K562 (cell line): Measurements from ENCODE around the gene SAMD8. TPM values are rescaled to one million over a fixed set of nuclear protein-coding genes. Genes with fewer than 3 reads are reported as not detected.

Source experiments
- ATF1 ChIP-seq, 2 experiments: fragments of 450-650 bp in 1 of 2; IDR thresholded peaks; 2 replicates each; pipeline ENCODE4 v1.6.1; 2016; ENCODE audit warnings: missing compliant biosample characterization in 1 of 2, missing genetic modification characterization in 1 of 2
- EGR1 ChIP-seq: fragments of 450-650 bp; conservative IDR thresholded peaks from 2 replicates; pipeline ENCODE4 v1.6.1; 2017; ENCODE audit warnings: mild to moderate bottlenecking
- PTRF ChIP-seq: fragments of 450-650 bp; IDR thresholded peaks from 2 replicates; pipeline ENCODE4 v1.6.1; 2016; ENCODE audit warnings: mild to moderate bottlenecking, missing genetic modification characterization, missing compliant biosample characterization
- ZNF121 ChIP-seq: sonication (generic); formaldehyde crosslinking; conservative IDR thresholded peaks from 2 replicates; pipeline ENCODE4 v1.8.0; 2022; ENCODE audit warnings: missing genetic modification reagents
- ZNF263 ChIP-seq: sonication (generic); formaldehyde crosslinking; IDR thresholded peaks from 2 replicates; pipeline ENCODE4 v1.8.0; 2022; ENCODE audit warnings: mild to moderate bottlenecking, missing genetic modification reagents, borderline replicate concordance
- polyA plus RNA-seq, 8 experiments: library from polyadenylated mRNA; depleted of rRNA in 4 of 8; stranded (reverse) in 5 of 8; unstranded in 3 of 8; fragments of >200 nt; fragmentation: Nextera tagmentation in 2 of 8; fragmentation: Illumina TruSeq in 1 of 8; extraction: Ambion mirVana in 2 of 8; extraction: Trizol in 1 of 8; gene quantifications; 2 replicates each; pipeline versions ENCODE4 v1.2.1 to v1.2.3, GENCODE V29; 2011 to 2014; ENCODE audit warnings: inconsistent platforms in 1 of 8, missing spikeins in 1 of 8
- total RNA-seq, 7 experiments: library from RNA; depleted of rRNA in 6 of 7; stranded (reverse); fragments of >200 nt in 6 of 7; fragmentation: Illumina TruSeq in 2 of 7; extraction: Trizol in 2 of 7; gene quantifications; 2 replicates each; pipeline versions ENCODE4 v1.2.1 to v1.2.3, GENCODE V29; 2011 to 2021; ENCODE audit warnings: low replicate concordance in 1 of 7
- TF ChIP-seq, protein P1 (sequence below): sonication (generic); formaldehyde crosslinking; IDR thresholded peaks from 2 replicates; pipeline ENCODE4 v1.4.0; 2020; ENCODE audit warnings: mild to moderate bottlenecking, missing genetic modification reagents
- TF ChIP-seq, protein P2 (sequence below), 2 experiments: fragments of 450-650 bp; IDR thresholded peaks; 2 replicates each; pipeline ENCODE4 v1.6.1; 2018; ENCODE audit warnings: mild to moderate bottlenecking in 2 of 2, low read depth in 1 of 2; ENCODE audit not compliant: partially characterized antibody in 2 of 2
- TF ChIP-seq, protein P3 (sequence below), 2 experiments: fragments of 450-650 bp; IDR thresholded peaks; 2 replicates each; pipeline ENCODE4 v1.6.1; 2016
- TF ChIP-seq, protein P4 (sequence below), 2 experiments: fragments of 450-650 bp; formaldehyde crosslinking in 1 of 2; IDR thresholded peaks; 2 replicates each; pipeline versions ENCODE4 v1.4.0 to v1.6.1; 2014 to 2020; ENCODE audit warnings: mild to moderate bottlenecking in 2 of 2, borderline replicate concordance in 1 of 2, low read depth in 1 of 2

Gene SAMD8
- total and polyA plus RNA-seq, 9 of the 15 experiments (the other 6 are each of a cell fraction or from before 2014, with no cell fraction given) = 2.7 to 16.1 (median 6.2) TPM

DNA sequence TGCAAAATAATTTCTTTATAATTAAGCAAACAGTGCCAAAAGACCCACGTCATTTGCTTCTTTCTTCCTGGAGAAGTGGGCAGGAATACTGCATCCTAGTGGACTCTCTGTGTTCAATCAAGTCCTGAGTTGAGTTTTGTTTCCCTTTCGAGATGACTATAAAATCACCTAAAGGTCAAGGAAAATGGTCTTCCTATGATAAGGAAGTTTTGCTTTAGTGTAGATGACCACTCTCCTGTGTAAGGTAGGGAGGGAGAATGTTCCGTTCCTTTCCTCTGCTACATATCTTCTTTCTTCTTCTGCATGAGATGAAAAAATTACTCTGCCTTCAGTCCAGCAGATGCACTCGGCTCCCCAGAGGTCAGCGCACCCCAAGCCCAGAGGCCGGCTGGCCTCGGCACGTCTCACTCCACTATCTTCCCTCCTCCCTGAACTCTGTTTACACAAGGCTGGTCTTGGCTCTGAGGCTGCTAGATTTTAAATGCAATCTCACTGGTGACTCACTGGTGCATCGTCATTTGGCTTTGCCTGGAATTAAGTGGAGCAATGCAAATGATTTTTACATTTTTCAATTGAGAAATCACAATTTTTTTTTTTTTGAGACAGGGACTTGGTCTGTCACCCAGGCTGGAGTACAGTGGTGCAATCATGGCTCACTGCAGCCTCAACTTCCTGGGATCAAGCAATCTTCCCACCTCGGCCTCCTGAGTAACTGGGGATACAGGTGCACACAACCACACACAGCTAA lies 80.5 kb downstream of the SAMD8 start (continued):
- TF ChIP-seq, protein P1, sequence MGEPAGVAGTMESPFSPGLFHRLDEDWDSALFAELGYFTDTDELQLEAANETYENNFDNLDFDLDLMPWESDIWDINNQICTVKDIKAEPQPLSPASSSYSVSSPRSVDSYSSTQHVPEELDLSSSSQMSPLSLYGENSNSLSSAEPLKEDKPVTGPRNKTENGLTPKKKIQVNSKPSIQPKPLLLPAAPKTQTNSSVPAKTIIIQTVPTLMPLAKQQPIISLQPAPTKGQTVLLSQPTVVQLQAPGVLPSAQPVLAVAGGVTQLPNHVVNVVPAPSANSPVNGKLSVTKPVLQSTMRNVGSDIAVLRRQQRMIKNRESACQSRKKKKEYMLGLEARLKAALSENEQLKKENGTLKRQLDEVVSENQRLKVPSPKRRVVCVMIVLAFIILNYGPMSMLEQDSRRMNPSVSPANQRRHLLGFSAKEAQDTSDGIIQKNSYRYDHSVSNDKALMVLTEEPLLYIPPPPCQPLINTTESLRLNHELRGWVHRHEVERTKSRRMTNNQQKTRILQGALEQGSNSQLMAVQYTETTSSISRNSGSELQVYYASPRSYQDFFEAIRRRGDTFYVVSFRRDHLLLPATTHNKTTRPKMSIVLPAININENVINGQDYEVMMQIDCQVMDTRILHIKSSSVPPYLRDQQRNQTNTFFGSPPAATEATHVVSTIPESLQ (CRISPR knock-in tag) = no peak
- TF ChIP-seq ATF1 (CRISPR knock-in tag; IDR thresholded peaks at IDR 0.05) (no peak), ATF1 (tag; IDR thresholded peaks at IDR 0.05) (peak; percentile 80), PTRF (no peak), ZNF263 (CRISPR knock-in tag) (peak; percentile 99), EGR1 (no peak), ZNF121 (no peak)
- TF ChIP-seq, protein P2, sequence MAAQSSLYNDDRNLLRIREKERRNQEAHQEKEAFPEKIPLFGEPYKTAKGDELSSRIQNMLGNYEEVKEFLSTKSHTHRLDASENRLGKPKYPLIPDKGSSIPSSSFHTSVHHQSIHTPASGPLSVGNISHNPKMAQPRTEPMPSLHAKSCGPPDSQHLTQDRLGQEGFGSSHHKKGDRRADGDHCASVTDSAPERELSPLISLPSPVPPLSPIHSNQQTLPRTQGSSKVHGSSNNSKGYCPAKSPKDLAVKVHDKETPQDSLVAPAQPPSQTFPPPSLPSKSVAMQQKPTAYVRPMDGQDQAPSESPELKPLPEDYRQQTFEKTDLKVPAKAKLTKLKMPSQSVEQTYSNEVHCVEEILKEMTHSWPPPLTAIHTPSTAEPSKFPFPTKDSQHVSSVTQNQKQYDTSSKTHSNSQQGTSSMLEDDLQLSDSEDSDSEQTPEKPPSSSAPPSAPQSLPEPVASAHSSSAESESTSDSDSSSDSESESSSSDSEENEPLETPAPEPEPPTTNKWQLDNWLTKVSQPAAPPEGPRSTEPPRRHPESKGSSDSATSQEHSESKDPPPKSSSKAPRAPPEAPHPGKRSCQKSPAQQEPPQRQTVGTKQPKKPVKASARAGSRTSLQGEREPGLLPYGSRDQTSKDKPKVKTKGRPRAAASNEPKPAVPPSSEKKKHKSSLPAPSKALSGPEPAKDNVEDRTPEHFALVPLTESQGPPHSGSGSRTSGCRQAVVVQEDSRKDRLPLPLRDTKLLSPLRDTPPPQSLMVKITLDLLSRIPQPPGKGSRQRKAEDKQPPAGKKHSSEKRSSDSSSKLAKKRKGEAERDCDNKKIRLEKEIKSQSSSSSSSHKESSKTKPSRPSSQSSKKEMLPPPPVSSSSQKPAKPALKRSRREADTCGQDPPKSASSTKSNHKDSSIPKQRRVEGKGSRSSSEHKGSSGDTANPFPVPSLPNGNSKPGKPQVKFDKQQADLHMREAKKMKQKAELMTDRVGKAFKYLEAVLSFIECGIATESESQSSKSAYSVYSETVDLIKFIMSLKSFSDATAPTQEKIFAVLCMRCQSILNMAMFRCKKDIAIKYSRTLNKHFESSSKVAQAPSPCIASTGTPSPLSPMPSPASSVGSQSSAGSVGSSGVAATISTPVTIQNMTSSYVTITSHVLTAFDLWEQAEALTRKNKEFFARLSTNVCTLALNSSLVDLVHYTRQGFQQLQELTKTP (IDR thresholded peaks at IDR 0.05; ENCODE audit: low read depth in 1 of 2, partially characterized antibody in 2 of 2) = peak; percentile 47 to 72
- TF ChIP-seq, protein P3, sequence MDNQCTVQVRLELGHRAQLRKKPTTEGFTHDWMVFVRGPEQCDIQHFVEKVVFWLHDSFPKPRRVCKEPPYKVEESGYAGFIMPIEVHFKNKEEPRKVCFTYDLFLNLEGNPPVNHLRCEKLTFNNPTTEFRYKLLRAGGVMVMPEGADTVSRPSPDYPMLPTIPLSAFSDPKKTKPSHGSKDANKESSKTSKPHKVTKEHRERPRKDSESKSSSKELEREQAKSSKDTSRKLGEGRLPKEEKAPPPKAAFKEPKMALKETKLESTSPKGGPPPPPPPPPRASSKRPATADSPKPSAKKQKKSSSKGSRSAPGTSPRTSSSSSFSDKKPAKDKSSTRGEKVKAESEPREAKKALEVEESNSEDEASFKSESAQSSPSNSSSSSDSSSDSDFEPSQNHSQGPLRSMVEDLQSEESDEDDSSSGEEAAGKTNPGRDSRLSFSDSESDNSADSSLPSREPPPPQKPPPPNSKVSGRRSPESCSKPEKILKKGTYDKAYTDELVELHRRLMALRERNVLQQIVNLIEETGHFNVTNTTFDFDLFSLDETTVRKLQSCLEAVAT (IDR thresholded peaks at IDR 0.05) = peak in 1 of 2 experiments; percentile 85; a peak in 3 of 4 replicates
- TF ChIP-seq, protein P4, sequence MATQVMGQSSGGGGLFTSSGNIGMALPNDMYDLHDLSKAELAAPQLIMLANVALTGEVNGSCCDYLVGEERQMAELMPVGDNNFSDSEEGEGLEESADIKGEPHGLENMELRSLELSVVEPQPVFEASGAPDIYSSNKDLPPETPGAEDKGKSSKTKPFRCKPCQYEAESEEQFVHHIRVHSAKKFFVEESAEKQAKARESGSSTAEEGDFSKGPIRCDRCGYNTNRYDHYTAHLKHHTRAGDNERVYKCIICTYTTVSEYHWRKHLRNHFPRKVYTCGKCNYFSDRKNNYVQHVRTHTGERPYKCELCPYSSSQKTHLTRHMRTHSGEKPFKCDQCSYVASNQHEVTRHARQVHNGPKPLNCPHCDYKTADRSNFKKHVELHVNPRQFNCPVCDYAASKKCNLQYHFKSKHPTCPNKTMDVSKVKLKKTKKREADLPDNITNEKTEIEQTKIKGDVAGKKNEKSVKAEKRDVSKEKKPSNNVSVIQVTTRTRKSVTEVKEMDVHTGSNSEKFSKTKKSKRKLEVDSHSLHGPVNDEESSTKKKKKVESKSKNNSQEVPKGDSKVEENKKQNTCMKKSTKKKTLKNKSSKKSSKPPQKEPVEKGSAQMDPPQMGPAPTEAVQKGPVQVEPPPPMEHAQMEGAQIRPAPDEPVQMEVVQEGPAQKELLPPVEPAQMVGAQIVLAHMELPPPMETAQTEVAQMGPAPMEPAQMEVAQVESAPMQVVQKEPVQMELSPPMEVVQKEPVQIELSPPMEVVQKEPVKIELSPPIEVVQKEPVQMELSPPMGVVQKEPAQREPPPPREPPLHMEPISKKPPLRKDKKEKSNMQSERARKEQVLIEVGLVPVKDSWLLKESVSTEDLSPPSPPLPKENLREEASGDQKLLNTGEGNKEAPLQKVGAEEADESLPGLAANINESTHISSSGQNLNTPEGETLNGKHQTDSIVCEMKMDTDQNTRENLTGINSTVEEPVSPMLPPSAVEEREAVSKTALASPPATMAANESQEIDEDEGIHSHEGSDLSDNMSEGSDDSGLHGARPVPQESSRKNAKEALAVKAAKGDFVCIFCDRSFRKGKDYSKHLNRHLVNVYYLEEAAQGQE (IDR thresholded peaks at IDR 0.05; ENCODE audit: borderline replicate concordance) = no peak; the same call in 1 of the 2 replicates
- TF ChIP-seq, protein P4 (CRISPR knock-in tag; IDR thresholded peaks at IDR 0.05; ENCODE audit: low read depth) = no peak
